LoVo (cell line): ENCODE results near the gene TRIM72.
A peak's percentile ranks its signal among the peaks of the same experiment; 100 is the strongest.
"Not testable (repeated sequence)": the region's sequence is repeated elsewhere in the genome, so short reads cannot be mapped to it uniquely, and the experiment has no call there.

Experiments
- DNase-seq: peaks from one replicate; pipeline ENCODE4 v3.0.0-alpha.2; 2016; ENCODE audit warnings: low spot score

The TRIM72 gene, protein sequence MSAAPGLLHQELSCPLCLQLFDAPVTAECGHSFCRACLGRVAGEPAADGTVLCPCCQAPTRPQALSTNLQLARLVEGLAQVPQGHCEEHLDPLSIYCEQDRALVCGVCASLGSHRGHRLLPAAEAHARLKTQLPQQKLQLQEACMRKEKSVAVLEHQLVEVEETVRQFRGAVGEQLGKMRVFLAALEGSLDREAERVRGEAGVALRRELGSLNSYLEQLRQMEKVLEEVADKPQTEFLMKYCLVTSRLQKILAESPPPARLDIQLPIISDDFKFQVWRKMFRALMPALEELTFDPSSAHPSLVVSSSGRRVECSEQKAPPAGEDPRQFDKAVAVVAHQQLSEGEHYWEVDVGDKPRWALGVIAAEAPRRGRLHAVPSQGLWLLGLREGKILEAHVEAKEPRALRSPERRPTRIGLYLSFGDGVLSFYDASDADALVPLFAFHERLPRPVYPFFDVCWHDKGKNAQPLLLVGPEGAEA

DNA sequence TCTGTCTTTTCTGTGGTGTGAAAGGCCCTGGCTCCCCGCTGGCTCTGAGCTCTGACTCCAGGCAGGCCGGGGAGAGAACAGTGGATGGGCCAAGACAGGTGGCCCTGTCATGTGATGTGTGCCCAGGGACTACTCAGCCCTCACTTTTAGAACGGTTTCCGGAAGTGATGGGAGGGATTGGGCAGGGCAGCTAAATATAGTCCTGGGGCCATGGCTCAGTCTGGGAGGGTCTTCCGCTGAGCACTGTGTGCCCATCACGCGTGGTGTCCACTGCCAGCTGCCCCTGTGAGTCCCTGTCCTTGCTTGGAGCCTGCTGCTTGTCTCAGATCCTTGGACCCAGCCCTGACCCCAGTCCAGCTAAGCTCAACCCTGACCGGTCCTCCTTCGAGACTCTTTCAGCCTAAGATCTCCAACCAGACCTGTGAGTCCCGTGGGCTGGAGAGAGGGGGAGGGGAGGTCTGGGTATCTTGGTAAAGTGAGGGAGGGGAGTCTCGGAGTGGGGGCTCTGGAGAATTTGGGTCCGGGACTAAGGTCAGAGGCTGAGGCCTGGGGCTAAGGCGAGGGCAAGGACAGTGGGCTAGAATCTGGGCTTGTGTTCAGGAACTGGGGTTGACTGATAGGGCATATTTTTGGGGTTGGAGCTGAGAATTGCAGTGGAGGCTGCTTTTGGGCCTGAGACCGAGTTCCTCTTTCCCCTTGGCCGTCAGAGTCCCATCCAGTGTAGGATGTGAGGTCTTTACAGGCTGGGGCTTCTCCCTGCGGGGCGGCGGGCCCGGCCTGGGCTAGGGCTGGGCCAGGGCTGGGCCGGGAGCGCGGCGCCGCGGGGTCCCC is at the start of gene TRIM72:
TSS of gene TRIM72 (plus strand) at position 243 of the 831 bp plus-strand sequence. CDS start 620 bp downstream, outside the sequence.
- no peak for DNase-seq

DNA sequence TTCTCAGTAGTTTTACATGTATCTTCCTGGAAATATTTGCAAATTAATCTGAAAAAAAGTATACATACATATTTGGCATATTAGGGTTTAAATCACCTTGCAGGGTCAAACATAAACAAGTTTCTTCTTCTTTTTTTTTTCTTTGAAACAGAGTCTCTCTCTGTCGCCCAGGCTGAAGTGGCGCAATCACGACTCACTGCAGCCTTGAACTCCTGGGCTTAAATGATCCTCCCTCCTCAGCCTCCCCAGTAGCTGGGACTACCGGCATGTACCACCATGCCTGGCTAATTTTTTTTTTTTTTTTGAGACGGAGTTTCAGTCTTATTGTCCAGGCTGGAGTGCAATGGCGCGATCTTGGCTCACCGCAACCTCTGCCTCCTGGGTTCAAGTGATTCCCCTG is 46.6 kb upstream of the TRIM72 start:
- DNase-seq: no peak

DNA sequence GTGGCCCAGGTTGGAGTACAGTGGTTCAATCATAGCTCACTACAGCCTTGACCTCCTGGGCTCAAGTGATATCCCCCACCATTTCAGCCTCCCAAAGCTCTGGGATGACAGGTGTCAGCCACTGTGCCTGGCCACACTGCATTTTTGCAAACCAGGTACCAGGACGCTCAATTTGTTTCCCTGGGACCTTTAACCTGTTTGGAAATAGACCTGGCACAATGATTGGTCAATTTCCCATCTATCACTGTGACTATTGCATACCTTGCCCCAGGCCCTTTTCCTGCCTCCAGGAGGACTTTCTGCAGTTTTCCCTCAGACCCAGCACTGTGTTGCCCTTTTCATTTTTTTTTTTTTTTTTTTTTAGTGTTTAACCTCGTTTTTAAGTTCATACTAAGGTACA is 45.1 kb upstream of the TRIM72 start:
- no peak for DNase-seq

DNA sequence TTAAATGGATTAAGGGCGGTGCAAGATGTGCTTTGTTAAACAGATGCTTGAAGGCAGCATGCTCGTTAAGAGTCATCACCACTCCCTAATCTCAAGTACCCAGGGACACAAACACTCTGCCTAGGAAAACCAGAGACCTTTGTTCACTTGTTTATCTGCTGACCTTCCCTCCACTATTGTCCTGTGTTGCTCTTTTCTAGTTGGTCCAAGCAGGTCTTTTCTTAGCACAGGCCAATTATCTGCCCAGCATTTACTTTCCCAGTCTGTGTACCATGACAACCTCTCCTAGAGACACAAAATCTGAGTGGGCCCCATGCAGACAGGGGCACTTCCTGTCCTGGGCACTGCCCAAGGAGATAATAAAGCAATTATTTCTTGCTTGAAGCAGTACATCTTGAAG is 43.9 kb upstream of the TRIM72 start:
- DNase-seq: not testable (repeated sequence)

DNA sequence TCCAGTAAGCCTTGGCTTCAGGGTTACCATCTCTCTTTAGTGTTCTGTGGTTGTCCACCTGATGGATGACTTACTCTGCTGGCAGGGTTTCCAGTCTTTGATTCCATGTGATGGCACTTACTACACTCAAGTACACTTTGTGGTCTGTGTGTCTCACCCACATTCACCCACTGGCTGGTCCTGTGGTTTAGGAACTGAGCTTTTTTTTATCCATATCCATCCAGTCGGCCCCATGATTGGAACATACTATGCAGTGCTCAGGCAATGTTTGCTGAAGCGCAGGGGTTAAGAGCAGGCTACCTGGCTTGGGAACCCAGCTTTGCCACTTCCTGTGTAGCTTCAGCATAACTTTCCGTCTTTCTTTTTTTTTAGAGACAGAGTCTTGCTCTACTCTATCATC is 36.8 kb upstream of the TRIM72 start:
- peak; percentile 36 for DNase-seq

DNA sequence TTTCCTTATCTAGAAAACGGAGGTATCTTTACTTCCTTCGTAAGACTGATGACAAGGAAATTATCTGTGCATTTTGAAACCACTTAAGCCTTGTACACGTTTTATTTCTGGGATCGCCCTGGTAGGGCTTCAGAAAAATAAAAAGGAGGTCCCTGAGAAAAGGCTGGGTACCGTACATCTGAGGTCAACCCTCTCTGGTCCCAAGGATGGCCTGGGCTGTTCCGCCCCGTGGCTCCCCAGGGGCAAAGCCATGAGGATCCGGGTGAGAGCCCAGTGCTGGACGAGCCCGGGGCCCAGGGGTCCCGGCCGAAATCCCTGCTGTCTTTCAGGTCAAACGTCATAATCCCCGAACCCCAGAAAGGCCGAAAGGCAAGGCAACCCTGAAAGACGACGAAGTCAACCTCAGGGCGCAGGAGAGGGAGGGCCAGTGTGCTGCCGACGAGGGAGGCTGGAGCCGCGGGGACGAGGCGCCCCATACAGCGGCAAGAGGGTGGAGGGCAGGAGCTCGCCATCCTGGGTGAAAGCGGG is 34.6 kb upstream of the TRIM72 start:
- no peak for DNase-seq

DNA sequence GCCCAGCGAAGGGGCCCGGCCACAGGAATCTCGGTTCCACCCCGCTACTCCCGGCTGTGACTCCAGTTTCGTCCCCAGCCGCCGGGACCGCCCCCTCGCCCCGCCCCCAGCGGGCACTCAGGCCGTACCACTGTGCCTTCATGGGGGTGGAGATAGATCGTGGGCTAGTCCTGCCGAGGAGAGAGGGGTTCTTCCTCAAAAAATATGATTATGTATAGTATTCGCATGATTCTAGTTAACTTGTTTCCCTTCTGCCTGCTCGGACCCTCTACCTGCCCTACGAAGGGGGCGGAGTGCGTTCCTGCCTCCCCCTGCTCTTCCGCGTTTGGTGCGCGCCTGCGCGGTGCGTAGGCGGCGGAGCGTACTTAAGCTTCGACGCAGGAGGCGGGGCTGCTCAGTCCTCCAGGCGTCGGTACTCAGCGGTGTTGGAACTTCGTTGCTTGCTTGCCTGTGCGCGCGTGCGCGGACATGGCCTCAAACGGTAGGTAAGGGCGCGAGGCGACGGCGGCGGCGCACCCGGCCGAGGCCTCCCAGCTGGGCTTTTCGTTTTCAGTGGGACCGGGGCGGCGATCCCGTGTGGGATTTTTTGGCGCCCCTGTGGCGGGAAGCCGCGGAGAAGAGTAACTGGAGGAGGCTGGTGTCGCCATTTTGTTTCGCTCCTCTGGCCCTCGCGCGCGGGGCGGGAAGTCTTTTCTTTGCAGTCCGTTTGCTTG is 34.0 kb upstream of the TRIM72 start, which contains the start of gene FUS:
TSS of gene FUS (plus strand) at position 393 of the 713 bp plus-strand sequence. CDS start at position 469, 76 bp downstream.
- DNase-seq: peak; percentile 89

DNA sequence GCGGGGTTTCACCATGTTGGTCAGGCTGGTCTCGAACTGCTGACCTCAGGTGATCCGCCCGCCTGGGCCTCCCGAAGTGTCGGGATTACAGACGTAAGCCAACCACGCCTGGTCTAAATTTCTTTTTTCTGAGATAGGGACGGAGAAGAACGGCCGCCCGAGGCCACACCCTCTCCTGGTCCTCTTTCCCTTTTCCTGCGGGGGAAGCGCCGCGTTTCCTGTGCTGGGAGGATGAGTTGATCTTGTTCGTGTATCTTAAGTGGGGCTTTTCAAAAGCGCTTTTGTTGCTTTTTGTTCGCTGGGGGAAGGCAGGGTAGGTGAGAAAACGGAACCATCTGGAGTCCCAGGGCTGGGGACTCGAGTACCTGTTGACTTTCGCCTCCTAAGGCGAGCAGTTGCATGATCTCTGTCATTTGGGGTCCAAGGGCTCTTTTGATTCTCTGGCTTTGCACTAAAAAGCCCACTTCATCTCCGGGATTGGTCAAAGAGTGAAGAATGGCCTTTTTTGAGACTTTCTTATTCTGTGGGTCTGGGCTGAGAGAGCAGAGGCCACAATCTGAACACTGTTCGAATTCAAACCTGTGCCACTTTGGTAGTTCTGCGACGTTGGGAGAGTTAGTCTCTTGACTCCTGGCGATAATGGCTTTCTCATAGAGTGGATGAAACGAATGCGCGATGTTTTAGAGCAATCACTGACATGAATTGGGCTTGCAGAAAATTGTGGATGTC is 32.7 kb upstream of the TRIM72 start:
- DNase-seq: no peak

DNA sequence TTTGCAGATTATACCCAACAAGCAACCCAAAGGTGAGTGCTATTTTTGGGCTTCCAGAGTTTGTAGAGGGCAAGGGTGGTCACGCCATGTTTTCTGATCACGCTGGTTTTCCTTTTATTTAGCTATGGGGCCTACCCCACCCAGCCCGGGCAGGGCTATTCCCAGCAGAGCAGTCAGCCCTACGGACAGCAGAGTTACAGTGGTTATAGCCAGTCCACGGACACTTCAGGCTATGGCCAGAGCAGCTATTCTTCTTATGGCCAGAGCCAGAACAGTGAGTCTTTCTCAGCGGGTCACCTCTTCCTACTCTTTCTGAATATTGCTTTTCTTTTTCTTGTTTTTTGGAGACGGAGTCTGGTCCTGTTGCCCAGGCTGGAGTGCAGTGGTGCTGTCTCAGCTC is 31.5 kb upstream of the TRIM72 start:
- DNase-seq: no peak

DNA sequence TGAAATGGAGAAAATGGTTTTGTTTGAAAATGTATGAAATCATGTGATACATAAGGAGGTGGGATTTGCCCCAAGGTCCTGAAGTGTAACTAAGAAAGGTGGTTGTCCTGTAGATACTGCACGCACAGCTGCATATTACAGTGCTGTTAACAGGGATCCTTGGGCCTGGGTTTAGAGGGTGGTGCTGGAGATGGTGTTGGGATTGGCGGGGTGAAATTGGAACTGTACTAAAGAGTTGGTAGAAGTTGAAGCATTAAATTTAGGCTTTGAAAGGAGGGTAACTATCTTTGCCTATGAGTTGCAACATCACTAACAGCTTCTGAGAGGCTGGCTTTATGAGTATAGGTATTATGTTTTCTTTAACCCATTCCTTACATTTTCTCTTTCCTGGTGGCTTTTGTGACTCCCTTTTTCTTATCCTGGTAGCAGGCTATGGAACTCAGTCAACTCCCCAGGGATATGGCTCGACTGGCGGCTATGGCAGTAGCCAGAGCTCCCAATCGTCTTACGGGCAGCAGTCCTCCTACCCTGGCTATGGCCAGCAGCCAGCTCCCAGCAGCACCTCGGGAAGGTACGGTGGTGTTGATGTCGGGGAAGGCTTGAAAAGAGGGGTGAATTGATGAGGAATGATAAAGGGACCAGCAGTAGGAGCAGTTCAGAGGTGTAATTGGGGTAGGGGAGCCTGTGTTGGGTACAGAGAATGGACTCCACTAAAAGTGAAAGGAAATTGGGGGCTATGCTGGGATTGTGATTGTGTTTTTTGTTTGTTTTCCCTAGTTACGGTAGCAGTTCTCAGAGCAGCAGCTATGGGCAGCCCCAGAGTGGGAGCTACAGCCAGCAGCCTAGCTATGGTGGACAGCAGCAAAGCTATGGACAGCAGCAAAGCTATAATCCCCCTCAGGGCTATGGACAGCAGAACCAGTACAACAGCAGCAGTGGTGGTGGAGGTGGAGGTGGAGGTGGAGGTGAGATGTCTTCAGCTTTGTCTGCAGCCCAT is 30.2 kb upstream of the TRIM72 start:
- DNase-seq: no peak

DNA sequence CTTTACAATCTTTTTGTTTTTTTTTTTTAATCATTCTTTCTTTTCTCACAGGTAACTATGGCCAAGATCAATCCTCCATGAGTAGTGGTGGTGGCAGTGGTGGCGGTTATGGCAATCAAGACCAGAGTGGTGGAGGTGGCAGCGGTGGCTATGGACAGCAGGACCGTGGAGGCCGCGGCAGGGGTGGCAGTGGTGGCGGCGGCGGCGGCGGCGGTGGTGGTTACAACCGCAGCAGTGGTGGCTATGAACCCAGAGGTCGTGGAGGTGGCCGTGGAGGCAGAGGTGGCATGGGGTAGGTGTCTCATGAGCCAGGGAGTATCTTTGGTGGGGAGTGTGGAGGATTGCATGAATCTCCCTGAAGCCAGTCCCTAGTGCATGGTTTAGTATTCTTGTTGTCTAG is 29.0 kb upstream of the TRIM72 start:
- no peak for DNase-seq

DNA sequence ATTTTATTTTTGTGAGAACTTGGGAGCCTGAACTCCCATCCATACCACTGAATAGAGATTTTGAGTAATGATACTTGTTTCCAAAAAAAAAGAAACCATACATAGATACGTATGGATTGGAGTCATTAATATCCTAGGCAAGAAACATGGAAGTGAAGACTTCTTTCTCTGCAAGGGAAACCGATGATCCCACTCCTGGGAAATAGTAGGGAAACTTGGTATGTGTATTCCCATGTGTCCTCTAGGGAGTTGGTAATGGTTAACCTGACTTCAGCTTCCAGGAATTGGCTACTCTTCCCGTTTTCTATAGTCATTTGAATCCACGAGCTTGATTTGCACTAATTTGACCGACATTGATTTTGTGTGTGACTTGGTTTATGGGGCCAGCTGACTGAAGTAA is 28.6 kb upstream of the TRIM72 start:
- DNase-seq: no peak

DNA sequence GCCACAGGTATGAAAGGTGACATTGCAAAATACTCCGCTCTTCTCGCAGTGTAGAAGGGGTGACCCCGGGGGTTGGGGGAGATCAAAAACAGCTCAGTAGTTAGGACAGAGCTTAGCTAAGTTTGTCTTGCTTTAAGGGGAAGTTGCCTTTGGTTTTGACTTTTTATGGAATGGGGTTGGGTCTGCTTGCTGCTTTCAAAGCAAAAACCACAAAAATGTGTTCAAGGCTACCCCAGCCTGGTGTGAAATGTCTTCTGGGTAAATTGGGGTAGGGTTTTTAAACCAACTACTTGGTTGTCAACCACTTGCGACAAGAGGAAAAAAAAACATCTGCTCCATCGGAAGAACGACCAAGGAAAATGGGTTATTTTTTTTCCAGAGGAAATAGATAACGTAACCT is 27.7 kb upstream of the TRIM72 start:
- DNase-seq: no peak

DNA sequence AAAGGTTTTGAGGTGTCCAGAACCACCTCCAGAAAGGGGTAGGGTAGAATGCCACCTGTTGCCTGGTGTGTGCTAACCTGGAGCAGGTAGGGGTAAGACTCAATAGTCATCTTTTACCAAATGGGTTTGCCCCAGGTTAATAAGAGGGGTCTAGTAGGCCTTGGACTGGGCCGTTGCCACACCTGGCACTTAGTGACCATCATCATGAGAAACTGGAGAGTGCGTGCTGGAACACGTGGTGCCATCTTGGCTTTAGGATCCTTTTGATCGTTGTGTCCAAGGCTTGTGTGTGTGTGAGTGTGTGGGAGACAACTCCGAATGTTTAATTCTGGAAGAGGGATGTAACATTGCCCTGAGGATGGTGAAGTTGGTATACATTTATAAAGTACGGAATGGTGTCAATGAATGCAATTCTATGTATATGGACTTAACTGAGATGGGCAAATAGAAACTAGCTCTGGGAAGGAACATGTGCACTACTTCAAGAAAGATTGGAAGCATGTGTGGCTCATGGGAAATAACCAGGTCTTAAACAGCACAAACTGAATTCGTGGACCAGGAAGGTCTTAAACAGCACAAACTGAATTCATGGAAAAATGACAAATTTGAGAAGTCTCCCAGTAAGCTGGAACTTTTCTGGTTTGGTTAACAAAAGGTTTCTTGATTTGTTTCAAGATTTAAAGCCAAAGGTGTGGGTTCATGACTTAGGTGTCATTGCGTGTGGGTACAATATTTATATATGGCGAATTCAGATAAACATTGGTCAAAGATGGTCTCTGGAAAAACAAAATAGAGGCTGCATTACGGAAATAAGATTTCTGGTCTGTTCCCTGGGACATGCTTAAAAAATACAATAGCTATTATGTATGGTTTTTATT is 26.8 kb upstream of the TRIM72 start:
- no peak for DNase-seq

DNA sequence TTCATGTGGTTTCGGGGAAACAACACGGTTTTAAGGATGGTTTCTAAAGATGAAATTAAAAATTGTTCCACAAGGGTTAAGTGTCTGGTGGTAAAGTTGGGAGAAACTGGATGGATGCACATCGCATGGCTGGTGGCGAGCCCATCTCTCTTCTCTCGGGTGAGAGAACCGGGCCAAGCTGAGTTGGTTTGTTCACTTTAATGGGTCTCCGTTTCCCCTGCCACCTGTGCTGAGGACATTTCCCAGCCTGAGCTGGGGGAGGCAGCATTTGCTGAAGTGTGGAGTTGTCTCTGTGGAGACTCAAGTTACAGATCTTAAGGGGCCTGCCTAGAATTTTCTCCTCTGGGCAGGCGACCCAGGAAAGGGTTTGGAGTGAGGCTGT is 26.1 kb upstream of the TRIM72 start:
- no peak for DNase-seq

DNA sequence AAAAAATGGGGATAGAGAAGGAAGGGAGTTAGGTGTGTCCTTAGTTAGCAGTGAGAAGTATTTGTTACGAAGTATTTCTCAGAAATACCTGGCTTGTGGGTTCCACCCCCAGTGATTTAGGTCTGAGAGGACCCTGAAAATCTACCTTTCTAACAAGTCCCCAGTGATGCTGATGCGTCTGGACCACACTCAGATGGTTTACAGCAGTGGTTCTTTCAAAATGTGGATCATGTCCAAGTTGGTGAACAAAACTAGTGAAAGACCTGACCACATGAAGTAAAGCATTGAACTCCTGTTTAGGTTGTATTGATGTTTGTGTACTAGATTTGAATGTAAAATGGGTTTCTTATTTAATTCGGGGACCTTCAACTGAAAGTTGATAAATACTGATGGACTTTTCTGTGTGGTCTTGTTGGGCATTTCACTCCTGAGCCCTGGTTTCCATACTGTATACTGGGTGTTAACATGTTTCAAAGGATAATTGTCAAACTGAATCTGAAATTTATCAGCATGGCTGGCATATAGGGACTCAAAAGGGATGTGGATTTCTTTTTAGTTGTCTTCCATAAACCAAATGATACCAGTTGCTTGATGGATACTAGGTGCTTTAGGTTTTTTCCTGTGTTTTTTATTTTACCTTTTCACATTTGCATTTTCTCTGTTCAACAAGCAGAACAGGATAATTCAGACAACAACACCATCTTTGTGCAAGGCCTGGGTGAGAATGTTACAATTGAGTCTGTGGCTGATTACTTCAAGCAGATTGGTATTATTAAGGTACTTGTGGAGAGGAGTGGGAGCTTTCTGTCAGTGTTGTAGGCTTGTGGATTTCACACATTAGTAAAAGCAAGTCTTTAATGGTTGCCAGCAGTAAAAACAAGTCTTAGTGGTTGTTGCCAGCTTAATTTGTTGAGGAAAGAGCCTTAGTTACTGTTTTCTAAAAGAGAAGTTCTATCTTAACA is 25.2 kb upstream of the TRIM72 start:
- no peak for DNase-seq

DNA sequence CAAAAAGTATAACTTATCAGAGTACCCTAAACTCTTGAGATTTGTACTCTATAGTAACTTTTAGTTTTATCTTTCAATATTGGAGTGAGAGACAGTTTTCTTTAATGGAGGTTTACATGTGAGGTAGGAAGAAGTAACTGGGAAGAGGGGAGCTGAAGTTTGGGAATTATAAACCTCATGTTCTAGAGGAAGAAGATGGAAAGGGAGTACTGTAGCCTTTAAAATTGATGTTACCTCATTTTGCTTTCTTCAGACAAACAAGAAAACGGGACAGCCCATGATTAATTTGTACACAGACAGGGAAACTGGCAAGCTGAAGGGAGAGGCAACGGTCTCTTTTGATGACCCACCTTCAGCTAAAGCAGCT is 24.5 kb upstream of the TRIM72 start:
- no peak for DNase-seq

DNA sequence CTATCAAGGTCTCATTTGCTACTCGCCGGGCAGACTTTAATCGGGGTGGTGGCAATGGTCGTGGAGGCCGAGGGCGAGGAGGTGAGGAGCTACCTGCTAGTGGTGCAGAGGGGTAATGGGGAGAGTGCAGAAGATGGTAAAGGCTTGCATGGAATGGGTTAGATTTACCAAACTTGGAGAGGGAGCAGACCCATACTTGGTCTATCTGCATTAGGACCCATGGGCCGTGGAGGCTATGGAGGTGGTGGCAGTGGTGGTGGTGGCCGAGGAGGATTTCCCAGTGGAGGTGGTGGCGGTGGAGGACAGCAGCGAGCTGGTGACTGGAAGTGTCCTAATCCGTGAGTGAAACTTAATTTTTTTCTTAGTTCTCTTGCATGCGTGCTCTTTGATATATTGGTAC is 23.9 kb upstream of the TRIM72 start:
- DNase-seq: no peak
